HUES48 (cell line): Measurements from ENCODE around the gene MLST8.

ENCODE experiments used
- H3K27ac ChIP-seq: one replicate; pipeline ENCODE4 v1.7.0; 2013; ENCODE audit warnings: low read depth, low read length, inconsistent platforms
- H3K27me3 ChIP-seq: 2 replicates; pipeline ENCODE4 v1.6.1; 2013; ENCODE audit warnings: mild to moderate bottlenecking, low read length; ENCODE audit not compliant: control insufficient read depth, insufficient read depth
- H3K36me3 ChIP-seq: 2 replicates; pipeline ENCODE4 v1.6.1; 2013; ENCODE audit warnings: low read length; ENCODE audit not compliant: control insufficient read depth, insufficient read depth
- H3K4me1 ChIP-seq: 2 replicates; pipeline ENCODE4 v1.6.1; 2013; ENCODE audit warnings: mild to moderate bottlenecking, low read length; ENCODE audit not compliant: control insufficient read depth, insufficient read depth
- H3K4me3 ChIP-seq: 2 replicates; pipeline ENCODE4 v1.5.1; 2013; ENCODE audit warnings: mild to moderate bottlenecking, low read depth, low read length
- H3K9ac ChIP-seq: 2 replicates; pipeline ENCODE4 v1.6.1; 2013; ENCODE audit warnings: mild to moderate bottlenecking, low read depth, low read length, moderate library complexity
- H3K9me3 ChIP-seq: 2 replicates; pipeline ENCODE4 v1.6.1; 2013; ENCODE audit warnings: low read length; ENCODE audit not compliant: control insufficient read depth, insufficient read depth

The MLST8 gene

DNA sequence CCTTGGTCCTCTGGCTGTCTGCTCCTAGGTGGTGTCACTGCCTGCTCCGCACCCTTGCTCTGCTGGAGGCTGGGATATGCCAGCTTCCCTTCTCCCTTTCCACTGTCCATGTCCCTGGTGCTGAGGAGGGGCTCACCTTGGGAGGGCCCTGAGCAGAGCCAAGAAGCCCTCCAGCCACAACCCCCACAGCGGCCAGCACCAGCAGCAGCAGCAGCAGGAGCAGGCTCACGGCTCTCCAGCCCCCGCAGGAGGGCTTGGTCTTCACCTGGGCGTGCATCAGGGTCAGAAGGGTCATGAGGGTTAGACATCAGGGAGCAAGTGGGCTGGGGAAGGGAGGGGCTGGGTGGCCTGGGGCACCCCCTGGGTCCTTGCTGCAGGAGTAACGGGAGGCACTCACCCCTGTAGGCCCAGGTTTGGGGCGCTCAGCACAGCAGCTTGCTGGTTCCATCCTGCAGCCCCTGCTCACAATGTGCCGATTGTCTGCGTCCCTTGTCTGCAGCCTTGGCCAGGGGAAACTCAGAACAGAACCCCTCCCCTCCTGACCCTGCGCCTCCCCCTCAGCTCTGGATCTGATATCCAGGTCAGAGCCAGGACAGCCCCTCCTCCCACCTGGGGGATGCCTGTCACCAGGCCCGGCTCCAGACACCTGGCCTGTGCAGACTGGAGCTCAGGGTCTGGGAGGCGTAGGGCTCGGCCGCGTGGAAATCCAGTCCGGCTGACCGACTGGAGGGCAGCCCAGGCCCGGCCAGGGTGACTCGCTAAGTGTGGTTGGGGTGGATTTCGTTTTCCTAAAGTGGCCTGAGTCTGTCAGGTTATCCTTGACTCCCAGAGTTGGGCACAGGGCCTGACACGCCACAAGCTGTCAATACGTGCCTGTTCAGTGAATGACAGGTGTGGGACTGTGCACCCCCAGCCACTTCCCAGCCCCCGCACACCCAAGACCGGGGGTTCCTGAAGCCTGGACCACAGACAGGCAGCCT lies 5.4 kb downstream of the MLST8 start, which contains the start of gene BRICD5:
TSS of gene BRICD5 (minus strand) at position 478 of the 980 bp plus-strand sequence. CDS start at position 448, 30 bp downstream.
- H3K4me3 ChIP-seq: no peak within 1 kb of the TSS
- no peak within 1 kb of the TSS for H3K9ac ChIP-seq
- peaks cover 6% of the 10 kb centered on the region; the same call in 1 of the 2 replicates for H3K4me1 ChIP-seq
- H3K9me3 ChIP-seq: no peaks in the 10 kb centered on the region
- no peaks in the 10 kb centered on the region for H3K27me3 ChIP-seq
- peaks cover 45% of the 10 kb centered on the region for H3K36me3 ChIP-seq
- peak within 1 kb of the TSS; percentile 14 for H3K27ac ChIP-seq

DNA sequence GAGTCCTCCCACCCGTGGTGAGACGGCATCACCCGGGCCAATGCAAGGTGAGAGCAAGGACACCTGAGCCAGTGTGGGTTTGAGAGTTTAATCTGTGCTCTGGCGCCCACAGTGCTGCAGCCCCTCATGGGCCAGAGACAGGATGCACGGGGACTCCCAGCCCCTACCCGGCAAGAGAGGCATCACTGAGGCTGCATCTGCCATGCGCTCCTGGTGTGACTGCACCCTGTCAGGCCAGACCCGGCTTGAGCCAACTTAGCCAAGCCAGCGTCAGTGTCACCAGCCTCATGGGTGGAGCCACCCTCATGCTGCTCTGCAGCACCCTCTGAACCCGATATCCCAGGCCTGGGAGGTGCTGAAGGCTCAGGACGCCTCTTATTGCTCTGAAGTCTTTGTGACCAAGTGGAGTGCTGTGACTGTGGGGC lies 6.7 kb downstream of the MLST8 start:
- Histone ChIP-seq H3K27me3 (no peaks in the 10 kb centered on the region), H3K9me3 (no peaks in the 10 kb centered on the region), H3K4me3 (no peak overlapping the region), H3K9ac (no peak overlapping the region), H3K4me1 (peaks cover 6% of the 10 kb centered on the region; the same call in 1 of the 2 replicates), H3K36me3 (peaks cover 39% of the 10 kb centered on the region), H3K27ac (no peak overlapping the region)

DNA sequence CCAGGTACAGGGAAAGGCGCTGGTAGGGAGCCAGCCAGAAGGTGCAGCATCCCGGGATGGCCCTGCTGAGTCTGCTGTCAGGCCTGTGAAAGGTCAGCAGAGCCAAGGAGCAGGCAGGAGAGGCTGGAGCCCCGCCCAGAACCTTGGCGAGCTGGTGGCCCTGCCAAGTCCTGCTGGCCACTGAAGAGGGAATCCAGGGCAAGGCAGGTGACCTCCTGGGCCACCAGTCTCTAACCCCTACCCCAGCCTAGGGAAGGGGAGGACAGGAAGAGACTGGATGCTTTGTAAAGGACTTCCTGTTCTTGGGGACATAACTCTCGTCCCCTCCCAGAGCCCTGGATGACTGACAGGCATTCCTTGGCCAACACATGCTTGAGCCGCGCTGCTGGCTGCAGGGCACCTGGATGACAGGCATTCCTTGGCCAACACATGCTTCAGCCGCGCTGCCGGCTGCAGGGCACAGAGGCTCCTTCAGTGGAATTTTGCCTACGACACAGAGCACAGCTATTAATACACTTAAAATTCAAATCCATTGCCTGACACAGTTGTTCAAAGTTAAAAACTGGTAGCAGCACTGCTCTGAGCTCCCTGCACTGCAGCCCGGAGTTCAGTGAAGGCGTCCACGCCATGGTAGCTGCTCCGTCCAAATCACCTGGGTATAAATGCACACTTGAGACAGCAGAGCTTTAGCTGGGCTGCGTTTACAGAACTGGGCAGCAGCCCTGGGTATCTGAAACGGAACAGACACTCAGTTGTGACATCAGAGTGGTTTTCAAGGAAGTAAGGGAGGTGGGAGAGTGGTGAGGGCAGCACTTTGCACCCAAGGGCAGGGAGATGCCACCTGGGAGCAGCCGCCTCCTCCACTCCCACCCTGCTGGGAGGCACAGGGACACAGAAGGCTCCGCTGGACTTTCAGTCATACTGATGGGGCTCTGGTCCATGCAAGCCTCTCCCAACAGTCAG lies 7.4 kb downstream of the MLST8 start:
- H3K27ac ChIP-seq: no peak overlapping the region
- H3K4me1 ChIP-seq: peaks cover 6% of the 10 kb centered on the region; the same call in 1 of the 2 replicates
- H3K36me3 ChIP-seq: peaks cover 32% of the 10 kb centered on the region
- peak overlapping the region; percentile 91 for H3K4me3 ChIP-seq
- no peaks in the 10 kb centered on the region for H3K27me3 ChIP-seq
- H3K9me3 ChIP-seq: no peaks in the 10 kb centered on the region
- no peak overlapping the region for H3K9ac ChIP-seq

DNA sequence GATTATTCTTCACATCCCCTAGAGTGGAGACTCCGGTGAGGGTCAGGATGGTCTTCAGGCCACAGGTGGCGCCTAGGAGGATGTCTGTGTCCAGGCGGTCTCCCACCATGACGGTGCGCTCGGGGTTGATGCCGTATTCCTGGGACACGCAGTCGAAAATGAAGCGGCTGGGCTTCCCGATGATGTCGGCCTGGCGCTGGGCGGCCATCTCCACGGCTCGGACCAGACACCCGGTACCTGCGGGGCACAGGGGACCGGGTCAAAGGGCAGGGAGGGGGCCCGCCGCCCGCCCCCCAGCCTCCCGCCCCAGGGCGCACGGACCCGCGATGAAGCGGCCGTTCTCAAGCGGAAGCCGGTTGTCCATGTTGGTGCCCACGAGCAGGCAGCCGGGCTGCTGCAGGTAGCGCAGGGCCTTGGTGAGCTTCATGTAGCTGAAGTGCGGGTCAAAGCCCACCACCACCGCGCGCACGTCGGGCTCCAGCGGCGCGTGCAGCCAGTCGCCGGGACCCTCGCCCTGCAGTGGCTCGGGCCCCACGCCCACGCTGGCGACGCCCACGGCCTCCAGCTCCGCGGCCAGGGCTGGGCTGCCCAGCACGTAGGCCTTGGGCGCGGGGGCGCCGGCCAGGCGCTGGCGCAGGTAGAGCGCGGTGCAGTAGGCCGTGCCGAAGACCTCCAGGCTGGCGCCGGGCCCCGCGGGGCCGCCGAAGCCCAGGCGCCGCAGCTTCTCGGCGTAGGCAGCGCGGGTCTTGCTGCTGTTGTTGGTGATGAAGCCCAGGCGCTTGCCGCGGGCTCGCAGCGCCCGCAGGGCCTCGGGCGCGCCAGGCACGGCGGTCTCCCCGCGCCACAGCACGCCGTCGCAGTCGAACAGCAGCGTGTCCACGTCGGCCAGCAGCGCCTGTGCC lies 8.8 kb downstream of the MLST8 start:
- H3K4me1 ChIP-seq: peaks cover 6% of the 10 kb centered on the region; the same call in 1 of the 2 replicates
- H3K9me3 ChIP-seq: no peaks in the 10 kb centered on the region
- H3K27me3 ChIP-seq: no peaks in the 10 kb centered on the region
- H3K9ac ChIP-seq: peak overlapping the region; percentile 89; the same call in 1 of the 2 replicates
- H3K36me3 ChIP-seq: peaks cover 18% of the 10 kb centered on the region
- H3K4me3 ChIP-seq: peak overlapping the region; percentile 91
- H3K27ac ChIP-seq: peak overlapping the region; percentile 81

DNA sequence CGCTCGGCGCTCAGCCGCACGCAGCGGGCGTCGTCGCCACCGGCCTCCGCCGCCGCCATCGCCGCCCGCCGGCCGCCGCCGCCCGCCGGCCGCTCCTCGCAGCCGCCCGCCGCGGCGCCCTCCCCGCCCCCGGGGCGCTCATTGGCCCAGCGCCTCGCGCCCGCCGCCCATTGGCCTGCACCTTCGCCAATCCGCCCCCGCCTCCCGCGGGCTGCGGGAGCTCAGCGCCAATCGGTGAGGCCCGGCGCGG lies 9.4 kb downstream of the MLST8 start, which contains the start of gene PGP:
TSS of gene PGP (minus strand) at position 122 of the 250 bp plus-strand sequence. CDS start at position 59, 63 bp downstream.
- peak within 1 kb of the TSS; percentile 91 for H3K4me3 ChIP-seq
- H3K4me1 ChIP-seq: peaks cover 6% of the 10 kb centered on the region; the same call in 1 of the 2 replicates
- no peaks in the 10 kb centered on the region for H3K9me3 ChIP-seq
- peak within 1 kb of the TSS; percentile 100 for H3K27ac ChIP-seq
- peaks cover 14% of the 10 kb centered on the region for H3K36me3 ChIP-seq
- no peaks in the 10 kb centered on the region for H3K27me3 ChIP-seq
- peak within 1 kb of the TSS; percentile 90 for H3K9ac ChIP-seq

DNA sequence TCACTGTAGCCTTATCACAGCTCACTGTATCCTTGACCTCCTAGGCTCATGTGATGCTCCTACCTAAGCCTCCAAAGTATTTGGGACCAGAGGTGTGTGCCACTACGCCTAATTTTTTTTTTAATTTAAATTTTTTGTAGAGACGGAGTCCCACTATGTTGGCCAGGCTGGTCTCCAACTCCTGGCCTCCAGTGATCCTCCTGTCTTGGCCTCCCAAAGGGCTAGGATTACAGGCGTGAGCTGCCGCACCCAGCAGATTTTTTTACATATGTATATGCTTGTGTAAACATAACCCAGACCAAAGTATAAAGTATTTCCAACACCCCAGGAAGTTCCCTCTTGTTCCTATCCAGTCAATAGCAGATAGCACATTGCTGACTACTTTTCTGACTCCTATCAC lies 11.1 kb downstream of the MLST8 start:
- Histone ChIP-seq H3K4me3 (no peak overlapping the region), H3K9me3 (no peaks in the 10 kb centered on the region), H3K4me1 (peaks cover 6% of the 10 kb centered on the region; the same call in 1 of the 2 replicates), H3K27me3 (no peaks in the 10 kb centered on the region), H3K9ac (no peak overlapping the region), H3K27ac (no peak overlapping the region), H3K36me3 (peaks cover 14% of the 10 kb centered on the region)

DNA sequence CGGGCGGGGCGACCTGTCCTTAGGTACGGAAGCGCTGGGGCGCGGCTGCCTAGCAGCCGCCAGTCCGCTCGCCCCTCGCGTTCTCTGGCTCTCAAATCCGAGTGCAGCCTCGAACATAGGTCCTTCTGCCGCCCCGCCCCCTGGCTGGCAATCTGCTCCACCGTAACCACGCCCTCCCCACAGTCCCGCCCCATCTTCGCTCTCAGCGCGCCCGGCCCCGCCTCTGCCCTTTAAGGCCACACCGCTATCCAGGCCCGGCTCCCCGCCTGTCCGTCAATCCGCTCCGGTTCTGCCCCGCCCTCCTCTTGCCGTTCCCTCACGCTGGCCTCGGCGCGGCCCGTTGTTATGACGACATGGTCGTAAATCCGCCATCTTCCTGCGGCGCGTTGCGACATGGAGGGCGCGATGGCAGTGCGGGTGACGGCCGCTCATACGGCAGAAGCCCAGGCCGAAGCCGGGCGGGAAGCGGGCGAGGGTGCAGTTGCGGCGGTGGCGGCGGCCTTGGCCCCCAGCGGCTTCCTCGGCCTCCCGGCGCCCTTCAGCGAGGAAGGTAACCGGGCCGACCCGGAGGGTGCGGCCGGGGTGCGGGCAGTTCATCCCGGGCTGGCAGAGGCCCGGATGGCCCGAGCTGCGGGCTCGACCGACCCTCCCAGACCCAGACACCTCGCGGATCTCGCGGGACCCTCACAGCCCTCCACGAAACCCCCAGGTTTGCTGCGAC lies 18.1 kb downstream of the MLST8 start, which contains the start of gene E4F1:
TSS of gene E4F1 (plus strand) at position 371 of the 721 bp plus-strand sequence. CDS start at position 394, 23 bp downstream.
- Histone ChIP-seq H3K27me3 (no peaks in the 10 kb centered on the region), H3K4me1 (no peaks in the 10 kb centered on the region), H3K9me3 (no peaks in the 10 kb centered on the region), H3K36me3 (peaks cover 4% of the 10 kb centered on the region), H3K27ac (peak within 1 kb of the TSS; percentile 86), H3K4me3 (peak within 1 kb of the TSS; percentile 97), H3K9ac (peak within 1 kb of the TSS; percentile 92)

DNA sequence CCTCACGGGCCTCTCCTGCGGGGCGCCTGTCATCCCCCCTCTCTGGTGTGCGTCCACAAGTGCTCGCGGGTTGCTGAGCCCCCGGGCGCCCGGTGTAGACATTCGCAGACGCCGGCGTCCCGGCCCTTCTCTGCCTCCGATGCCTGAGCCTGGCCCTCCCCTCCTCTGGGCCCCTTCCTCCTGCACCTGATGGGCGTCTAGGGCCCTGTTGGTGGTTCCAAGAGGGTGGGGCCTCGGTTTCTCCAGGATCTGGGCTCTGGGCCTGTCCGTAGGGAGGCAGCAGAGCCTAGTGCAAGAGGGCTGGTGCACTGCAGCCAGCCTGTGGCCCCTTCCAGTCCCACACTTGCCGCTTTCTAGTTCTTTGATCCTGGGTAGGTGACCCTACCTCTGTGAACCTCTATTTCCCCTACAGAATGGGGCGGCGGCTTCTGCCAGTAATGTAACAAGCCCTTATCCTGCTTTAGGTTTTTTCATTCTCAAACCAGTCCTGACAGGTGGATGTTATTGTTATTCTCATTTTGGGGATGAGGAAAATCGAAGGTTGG lies 18.8 kb downstream of the MLST8 start:
- H3K9ac ChIP-seq: peak overlapping the region; percentile 92
- no peaks in the 10 kb centered on the region for H3K9me3 ChIP-seq
- peak overlapping the region; percentile 86 for H3K27ac ChIP-seq
- peaks cover 10% of the 10 kb centered on the region for H3K36me3 ChIP-seq
- H3K4me1 ChIP-seq: no peaks in the 10 kb centered on the region
- H3K4me3 ChIP-seq: peak overlapping the region; percentile 97
- H3K27me3 ChIP-seq: no peaks in the 10 kb centered on the region

DNA sequence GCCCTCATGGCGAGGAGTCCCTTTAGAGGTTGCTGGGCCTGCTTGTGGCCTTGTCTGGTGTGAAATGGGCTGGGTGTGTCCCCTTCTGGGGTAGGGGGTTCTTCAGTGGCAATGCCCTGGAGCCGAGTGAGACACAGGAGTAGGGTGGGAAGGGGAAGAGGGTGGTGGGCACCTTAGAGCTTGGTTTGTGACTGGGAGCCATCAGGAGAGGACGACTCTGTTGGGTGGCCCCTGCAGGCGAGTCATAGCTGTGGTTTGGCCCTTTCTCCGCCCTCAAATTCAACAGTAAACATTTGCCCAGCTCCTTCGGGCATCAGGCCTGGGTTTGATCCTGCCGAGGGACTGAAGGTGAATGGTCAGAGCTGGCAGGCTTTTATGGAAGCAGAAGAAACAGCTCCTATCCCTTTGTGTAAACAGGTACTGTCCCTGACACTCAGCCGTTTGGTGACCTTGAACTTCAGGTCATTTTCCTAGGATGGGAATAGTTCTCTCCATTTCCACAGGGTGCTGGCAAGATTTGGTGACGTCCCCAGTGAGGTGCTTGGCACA lies 21.1 kb downstream of the MLST8 start:
- H3K4me3 ChIP-seq: no peak overlapping the region
- no peaks in the 10 kb centered on the region for H3K27me3 ChIP-seq
- H3K36me3 ChIP-seq: peaks cover 26% of the 10 kb centered on the region
- H3K27ac ChIP-seq: no peak overlapping the region
- H3K9ac ChIP-seq: no peak overlapping the region
- no peaks in the 10 kb centered on the region for H3K4me1 ChIP-seq
- H3K9me3 ChIP-seq: no peaks in the 10 kb centered on the region
